ENCODE data around the gene POLR3C.

GRCh38 chr1:145823565-145824498 lies at the start of gene POLR3C, which contains the start of gene RNF115:
- TF ChIP-seq CTCF (IDR thresholded peaks at IDR 0.05) (no peak), SP1 (CRISPR knock-in tag; conservative IDR thresholded peaks at IDR 0.05) (peak; percentile 64; the same call in 1 of the 2 replicates), NFYB (CRISPR knock-in tag; conservative IDR thresholded peaks at IDR 0.05; ENCODE audit: low read depth) (no peak), USF1 (CRISPR knock-in tag; IDR thresholded peaks at IDR 0.05) (peak; percentile 91), CBFB (CRISPR knock-in tag; IDR thresholded peaks at IDR 0.05; ENCODE audit: low read depth) (no peak; the same call in 1 of the 2 replicates), AFF4 (CRISPR knock-in tag; IDR thresholded peaks at IDR 0.05; ENCODE audit: borderline replicate concordance) (no peak), ATF6 (CRISPR knock-in tag; IDR thresholded peaks at IDR 0.05) (no peak), MAX (CRISPR knock-in tag; IDR thresholded peaks at IDR 0.05) (peak; percentile 86), E2F5 (CRISPR knock-in tag; IDR thresholded peaks at IDR 0.05) (peak; percentile 87; the same call in 1 of the 2 replicates), JUN (CRISPR knock-in tag; IDR thresholded peaks at IDR 0.05) (no peak), FOXP4 (CRISPR knock-in tag; IDR thresholded peaks at IDR 0.05) (no peak; the same call in none of the 2 replicates), GABPB1 (CRISPR knock-in tag; IDR thresholded peaks at IDR 0.05) (peak; percentile 70), NR1H2 (CRISPR knock-in tag; IDR thresholded peaks at IDR 0.05) (no peak), NFATC4 (CRISPR knock-in tag; IDR thresholded peaks at IDR 0.05) (no peak)
